Thyroid gland (tissue), 4 donors: ENCODE results near the gene IGSF5. TPM values are rescaled to one million over a fixed set of nuclear protein-coding genes. Genes with fewer than 3 reads are reported as not detected.

Experiments
- DNase-seq, 2 donors: peaks; one replicate each; pipeline ENCODE4 v3.0.0-alpha.2; 2019
- H3K27ac ChIP-seq, 3 donors: fragments of 200-600 bp; sonication (generic); 1 replicate in 2 of 3; 2 replicates in 1 of 3; pipeline ENCODE4 v1.5.1; 2016 to 2019; ENCODE audit warnings: mild to moderate bottlenecking in 1 of 3, moderate library complexity in 1 of 3
- H3K27me3 ChIP-seq: fragments of 200-600 bp; sonication (generic); one replicate; pipeline ENCODE4 v1.5.1; 2019
- H3K36me3 ChIP-seq, 2 donors: fragments of 200-600 bp; sonication (generic); one replicate each; pipeline ENCODE4 v1.5.1; 2016 to 2019
- H3K4me1 ChIP-seq, 2 donors: fragments of 200-600 bp; sonication (generic); one replicate each; pipeline ENCODE4 v1.5.1; 2017 to 2019
- H3K4me3 ChIP-seq, 3 donors: fragments of 200-600 bp; sonication (generic); replicated peaks in 1 of 3; 1 replicate in 2 of 3; 2 replicates in 1 of 3; pipeline ENCODE4 v1.5.1; 2016; ENCODE audit warnings: mild to moderate bottlenecking in 1 of 3
- H3K9me3 ChIP-seq: fragments of 200-600 bp; sonication (generic); one replicate; pipeline ENCODE4 v1.5.1; 2017
- CTCF ChIP-seq, 6 experiments: fragments of 200-600 bp in 3 of 6; fragments of 450-650 bp in 3 of 6; sonication (generic) in 3 of 6; IDR thresholded peaks; one replicate each; pipeline ENCODE4 v1.5.1; 2016 to 2019; ENCODE audit warnings: antibody characterized with exemption in 6 of 6, mild to moderate bottlenecking in 2 of 6, inconsistent platforms in 1 of 6, moderate library complexity in 1 of 6
- POLR2A ChIP-seq, 2 donors: fragments of 450-650 bp; IDR thresholded peaks; one replicate each; pipeline ENCODE4 v1.6.1; 2017; ENCODE audit warnings: antibody characterized with exemption in 2 of 2, mild to moderate bottlenecking in 2 of 2, moderate library complexity in 1 of 2
- WGBS, 2 donors: methylation state at CpG; one replicate each; pipeline ENCODE4 v1.1.5; 2017; 5-methylcytosine and 5-hydroxymethylcytosine counted together
- intact Hi-C: fragments of 100-400 bp; cut with DNase I; formaldehyde crosslinking; loops from one replicate; pipeline ENCODE4 v1.15.1; 2023
- total RNA-seq, 4 donors: library from RNA; depleted of rRNA; stranded (reverse); fragments of >200 nt; gene quantifications; one replicate each; pipeline ENCODE4 v1.2.3, GENCODE V29; 2016

Gene IGSF5
- total RNA-seq, 4 donors from 2014 or later = 0.49 to 0.89 (median 0.63) TPM; not detected in 1

- no peak overlapping the region for H3K4me3 ChIP-seq
- intact Hi-C loops = no loop called here
- no peak for DNase-seq
- 93 to 96% methylated on average over 2 of the region's 2 CpGs for WGBS, 2 donors
- no peaks in the 10 kb centered on the region for H3K36me3 ChIP-seq
- no peaks in the 10 kb centered on the region for H3K9me3 ChIP-seq
- peaks cover 0 to 3% of the 10 kb centered on the region in 2 donors for H3K4me1 ChIP-seq
- TF ChIP-seq POLR2A (IDR thresholded peaks at IDR 0.05) = no peak
- no peak for TF ChIP-seq CTCF (IDR thresholded peaks at IDR 0.05)
- no peak overlapping the region for H3K27ac ChIP-seq
- no peaks in the 10 kb centered on the region for H3K27me3 ChIP-seq
These were observed 57.2 kb downstream of the IGSF5 start for GRCh38 chr21:39802217-39802616.

- no peak for DNase-seq
- H3K27me3 ChIP-seq = no peaks in the 10 kb centered on the region
- H3K36me3 ChIP-seq = no peaks in the 10 kb centered on the region
- intact Hi-C loops = no loop called here
- TF ChIP-seq CTCF (IDR thresholded peaks at IDR 0.05) (no peak), POLR2A (IDR thresholded peaks at IDR 0.05) (no peak)
- 75 to 90% methylated on average over 1 of the region's 1 CpG for WGBS, 2 donors
- no peak overlapping the region for H3K4me3 ChIP-seq
- H3K4me1 ChIP-seq = peaks cover 0 to 3% of the 10 kb centered on the region in 2 donors
- H3K27ac ChIP-seq = no peak overlapping the region
- H3K9me3 ChIP-seq = no peaks in the 10 kb centered on the region
These were observed 58.4 kb downstream of the IGSF5 start for GRCh38 chr21:39803393-39803792.

- intact Hi-C loops = no loop called here
- Histone ChIP-seq H3K27ac (no peak overlapping the region), H3K4me3 (no peak overlapping the region), H3K36me3 (no peaks in the 10 kb centered on the region), H3K27me3 (no peaks in the 10 kb centered on the region), H3K9me3 (no peaks in the 10 kb centered on the region), H3K4me1 (peaks cover 0 to 3% of the 10 kb centered on the region in 2 donors)
- 47 to 57% methylated on average over 3 of the region's 3 CpGs for WGBS, 2 donors
- TF ChIP-seq POLR2A (IDR thresholded peaks at IDR 0.05) (no peak), CTCF (IDR thresholded peaks at IDR 0.05) (no peak)
- DNase-seq = peak in 1 of 2 donors; percentile 22
These were observed 59.3 kb downstream of the IGSF5 start for GRCh38 chr21:39804240-39804639.

- H3K4me3 ChIP-seq = no peak overlapping the region
- no peaks in the 10 kb centered on the region for H3K9me3 ChIP-seq
- no peaks in the 10 kb centered on the region for H3K36me3 ChIP-seq
- H3K27ac ChIP-seq = no peak overlapping the region
- peaks cover 12 to 14% of the 10 kb centered on the region in 2 donors for H3K4me1 ChIP-seq
- TF ChIP-seq CTCF (IDR thresholded peaks at IDR 0.05) = no peak
- no peak for TF ChIP-seq POLR2A (IDR thresholded peaks at IDR 0.05)
- WGBS, 2 donors = 79 to 85% methylated on average over 1 of the region's 1 CpG
- H3K27me3 ChIP-seq = no peaks in the 10 kb centered on the region
- no peak for DNase-seq
- intact Hi-C loops = no loop called here
These were observed 61.0 kb downstream of the IGSF5 start for GRCh38 chr21:39805983-39806382.

GRCh38 chr21:39807738-39808137, 62.8 kb downstream of the IGSF5 start:
- TF ChIP-seq CTCF (IDR thresholded peaks at IDR 0.05) = no peak
- Histone ChIP-seq H3K9me3 (no peaks in the 10 kb centered on the region), H3K27me3 (no peaks in the 10 kb centered on the region), H3K4me1 (peaks cover 14 to 15% of the 10 kb centered on the region in 2 donors), H3K4me3 (no peak overlapping the region), H3K36me3 (no peaks in the 10 kb centered on the region), H3K27ac (no peak overlapping the region)
- no peak for DNase-seq
- intact Hi-C loops = no loop called here
- WGBS, 2 donors = 85 to 90% methylated on average over 3 of the region's 3 CpGs
